LoVo (cell line): Measurements from ENCODE around the gene PTPN14.
A peak's percentile ranks its signal among the peaks of the same experiment; 100 is the strongest.

Experiments used
- DNase-seq: peaks from one replicate; pipeline ENCODE4 v3.0.0-alpha.2; 2016; ENCODE audit warnings: low spot score

PTPN14 gene

GRCh38 chr1:214568328-214568727, 16.9 kb upstream of the PTPN14 start:
- no peak for DNase-seq

- DNase-seq = no peak
Measured at GRCh38 chr1:214567481-214567980, 16.1 kb upstream of the PTPN14 start.

- DNase-seq = no peak
Measured at GRCh38 chr1:214566158-214567104, 15.0 kb upstream of the PTPN14 start.

- no peak for DNase-seq
Measured at GRCh38 chr1:214565310-214565709, 13.9 kb upstream of the PTPN14 start.

- no peak for DNase-seq
Measured at GRCh38 chr1:214563881-214564280, 12.5 kb upstream of the PTPN14 start.

GRCh38 chr1:214557952-214558735, 6.7 kb upstream of the PTPN14 start:
- no peak for DNase-seq

GRCh38 chr1:214553142-214553710, 1.8 kb upstream of the PTPN14 start:
- no peak for DNase-seq

- peak; percentile 73 for DNase-seq
Measured at GRCh38 chr1:214552174-214552608, 789 bp upstream of the PTPN14 start.

- peak; percentile 29 for DNase-seq
Measured at GRCh38 chr1:214550857-214551435, 456 bp downstream of the PTPN14 start.

- DNase-seq = no peak
Measured at GRCh38 chr1:214550013-214550856, 1.2 kb downstream of the PTPN14 start.

- DNase-seq = no peak
Measured at GRCh38 chr1:214549604-214550003, 1.8 kb downstream of the PTPN14 start.

GRCh38 chr1:214548988-214549387, 2.4 kb downstream of the PTPN14 start:
- no peak for DNase-seq

GRCh38 chr1:214548271-214548670, 3.1 kb downstream of the PTPN14 start:
- no peak for DNase-seq

GRCh38 chr1:214547747-214548146, 3.7 kb downstream of the PTPN14 start:
- DNase-seq = no peak

- DNase-seq = no peak
Measured at GRCh38 chr1:214546886-214547641, 4.3 kb downstream of the PTPN14 start.

GRCh38 chr1:214546084-214546483, 5.3 kb downstream of the PTPN14 start:
- no peak for DNase-seq

GRCh38 chr1:214545293-214545692, 6.1 kb downstream of the PTPN14 start:
- no peak for DNase-seq

GRCh38 chr1:214544791-214545190, 6.6 kb downstream of the PTPN14 start:
- DNase-seq = no peak

GRCh38 chr1:214542275-214543199, 8.9 kb downstream of the PTPN14 start:
- DNase-seq = no peak
